Sciatic nerve (tissue), 2 donors: Measurements from ENCODE around the gene GLIS1. TPM values are rescaled to one million over a fixed set of nuclear protein-coding genes. Genes with fewer than 3 reads are reported as not detected.

Experiments
- ATAC-seq: fragments of 200-7000 bp; cut with Tn5 transposase; one replicate; pipeline ENCODE4 v1.9.1; 2020; ENCODE audit warnings: mild to moderate bottlenecking, moderate library complexity
- DNase-seq: peaks from one replicate; pipeline ENCODE4 v3.0.0-alpha.2; 2020; ENCODE audit warnings: low spot score
- intact Hi-C: fragments of 100-400 bp; cut with DNase I; formaldehyde crosslinking; loops from one replicate; pipeline ENCODE4 v1.14.2; 2022
- total RNA-seq: library from RNA; stranded (reverse); fragmentation: NEBNext Ultra II Directional; extraction: Animal tissue kit (Norgen Biotek cat#: 25700); gene quantifications from one replicate; pipeline ENCODE4 v1.2.1, GENCODE V29; 2021
- donor health status: DM: no; HTN: no; CAD: no.
- donor health status: DM: no; HTN: no; CAD: no.

Gene GLIS1
- total RNA-seq, 1 donor from 2014 or later = 0.98 TPM

DNA sequence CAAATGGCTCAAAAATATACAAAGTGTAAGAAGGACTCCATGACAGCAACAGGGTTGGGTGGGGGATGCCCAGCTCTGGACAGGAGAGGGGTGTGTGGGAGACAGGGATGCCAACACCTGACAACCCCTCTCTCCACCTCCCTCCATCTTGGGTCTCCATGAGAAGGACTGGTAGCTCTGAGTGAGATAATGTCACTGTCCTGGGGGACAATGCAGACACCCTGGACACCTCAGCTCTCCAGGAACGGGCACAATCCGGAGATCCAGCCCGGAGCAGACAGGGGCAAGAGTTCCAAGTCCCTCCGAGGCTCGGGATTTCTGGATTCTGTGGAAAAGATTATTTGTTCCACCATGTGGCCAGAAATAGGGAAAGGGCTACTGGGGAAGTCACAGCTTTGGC is 122.5 kb downstream of the GLIS1 start:
- ATAC-seq = no peak
- DNase-seq = peak; percentile 41

DNA sequence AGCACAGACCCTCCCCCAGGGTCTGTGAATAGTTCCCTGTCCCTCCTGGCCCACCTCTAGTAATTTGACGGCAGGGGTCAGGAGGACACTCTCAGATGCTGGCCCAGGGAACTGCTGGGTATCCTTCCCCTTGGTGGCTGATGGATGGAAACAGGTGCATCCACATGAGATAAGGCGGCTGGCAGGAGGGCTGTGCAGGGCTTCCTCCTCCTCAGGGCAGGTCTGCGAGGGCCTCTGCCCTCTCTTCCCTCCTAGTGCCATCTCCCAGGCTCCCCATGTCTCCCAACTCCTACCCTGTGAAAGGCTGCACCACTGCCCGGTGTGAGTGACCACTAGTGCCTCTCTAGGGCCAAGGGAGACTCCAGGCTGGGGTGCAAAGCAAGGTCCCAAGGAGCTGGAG is 123.9 kb downstream of the GLIS1 start:
- ATAC-seq (no peak), DNase-seq (peak; percentile 25)
- intact Hi-C loops = loop anchor here (10.0 kb wide), 1 partner anchor 120 kb away; no protein-coding TSS in a partner anchor

More for the DNA sequence above, 122.5 kb downstream of the GLIS1 start:
- intact Hi-C loops = loop anchor here (10.0 kb wide), 1 partner anchor 122 kb away; no protein-coding TSS in a partner anchor

DNA sequence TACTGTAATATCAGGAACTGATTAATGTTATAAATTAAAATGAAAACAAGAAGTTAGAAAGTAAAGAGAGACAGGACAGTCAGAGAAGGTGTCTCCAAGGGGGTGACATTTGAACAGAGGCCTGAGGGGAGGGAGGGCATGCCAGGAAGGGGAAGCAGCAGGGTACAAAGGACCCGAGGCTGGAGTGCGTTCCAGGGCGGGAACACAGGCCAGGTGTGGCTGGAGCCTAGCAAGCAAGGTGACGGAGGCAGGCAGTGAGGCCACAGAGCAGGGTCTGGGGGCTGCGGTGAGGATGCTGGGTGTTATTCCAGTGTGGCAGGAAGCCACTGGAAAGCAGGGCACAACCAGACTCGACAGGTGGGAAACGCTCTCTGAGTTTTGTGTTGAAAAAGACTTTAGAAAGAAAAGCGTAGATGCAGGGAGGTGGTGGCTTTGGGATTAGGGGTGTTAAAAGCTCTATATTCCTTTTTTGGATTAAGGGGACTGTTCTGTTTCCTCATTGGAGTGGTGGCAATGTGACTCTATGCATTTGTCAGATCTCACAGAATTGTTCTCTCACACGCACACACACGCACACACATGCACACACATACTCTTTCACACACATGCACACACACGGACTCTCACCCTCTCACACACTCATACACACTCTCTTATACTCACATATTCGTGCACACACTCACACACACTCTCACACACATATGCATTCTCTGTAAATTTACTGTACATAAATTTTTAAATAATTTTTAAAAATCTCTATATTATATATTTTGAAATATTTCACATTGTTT is 124.5 kb downstream of the GLIS1 start:
- ATAC-seq (no peak), DNase-seq (peak; percentile 25)
- intact Hi-C loops = loop anchor here (10.0 kb wide), 1 partner anchor 120 kb away; no protein-coding TSS in a partner anchor

DNA sequence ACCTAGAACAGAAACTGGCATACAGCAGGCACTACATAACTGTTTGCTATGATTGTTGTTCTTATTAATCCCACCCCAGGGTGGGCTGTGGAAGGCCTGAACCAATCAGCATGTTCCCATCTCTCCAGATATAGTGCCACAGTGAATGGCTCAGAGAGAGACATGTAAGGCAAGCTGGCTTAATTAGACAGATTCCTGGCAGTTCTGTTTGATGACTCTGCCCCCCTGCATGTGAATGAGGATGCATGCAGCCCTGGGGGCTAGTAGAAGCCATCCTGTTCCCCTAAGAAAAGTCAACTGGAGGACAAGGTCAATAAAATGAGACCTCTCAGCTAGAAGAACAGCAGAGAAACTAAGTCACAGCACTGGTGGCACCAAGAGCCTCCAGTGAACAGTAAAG is 130.3 kb downstream of the GLIS1 start:
- intact Hi-C loops = no loop called here
- peak; percentile 13 for DNase-seq
- ATAC-seq = no peak

DNA sequence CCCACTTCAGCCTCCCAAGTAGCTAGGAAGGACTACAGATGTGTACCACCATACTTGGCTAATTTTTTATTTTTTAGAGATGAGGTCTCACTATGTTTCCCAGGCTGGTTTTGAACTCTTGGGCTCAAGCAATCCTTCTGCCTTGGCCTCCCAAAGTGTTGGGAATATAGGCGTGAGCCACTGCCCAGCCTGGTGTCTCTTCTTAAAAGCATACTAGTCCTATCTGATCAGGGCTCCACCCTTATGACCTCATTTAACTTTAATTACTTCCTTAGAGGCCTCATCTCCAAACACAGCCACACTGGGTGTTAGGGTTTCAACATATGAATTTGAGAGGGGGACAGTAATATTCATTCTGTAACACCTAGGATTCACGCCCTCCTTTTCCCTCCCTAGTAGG is 130.9 kb downstream of the GLIS1 start:
- no peak for DNase-seq

DNA sequence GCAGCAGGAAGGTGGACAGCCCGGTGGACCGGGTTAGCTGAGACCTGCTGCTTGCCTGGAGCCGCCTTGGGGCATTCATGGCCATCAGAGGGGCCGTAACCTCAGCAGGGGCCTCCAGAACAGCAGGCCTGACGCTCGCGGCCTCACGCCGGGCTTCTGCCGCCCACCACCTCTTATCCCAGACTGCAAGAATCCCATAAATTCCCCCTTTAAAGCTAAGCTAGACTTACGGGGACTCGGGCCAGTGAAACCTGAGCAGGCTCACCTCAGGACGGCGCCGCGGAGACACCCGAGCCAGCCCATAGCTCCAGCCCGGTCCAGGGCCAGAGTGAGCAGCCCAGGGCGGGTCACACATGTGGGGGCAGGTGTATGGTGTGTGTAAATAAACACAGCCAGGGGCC is 132.3 kb downstream of the GLIS1 start:
- ATAC-seq = no peak
- peak; percentile 28 for DNase-seq
- intact Hi-C loops = no loop called here

More for the DNA sequence above, 130.9 kb downstream of the GLIS1 start:
- ATAC-seq = no peak
- intact Hi-C loops = no loop called here

DNA sequence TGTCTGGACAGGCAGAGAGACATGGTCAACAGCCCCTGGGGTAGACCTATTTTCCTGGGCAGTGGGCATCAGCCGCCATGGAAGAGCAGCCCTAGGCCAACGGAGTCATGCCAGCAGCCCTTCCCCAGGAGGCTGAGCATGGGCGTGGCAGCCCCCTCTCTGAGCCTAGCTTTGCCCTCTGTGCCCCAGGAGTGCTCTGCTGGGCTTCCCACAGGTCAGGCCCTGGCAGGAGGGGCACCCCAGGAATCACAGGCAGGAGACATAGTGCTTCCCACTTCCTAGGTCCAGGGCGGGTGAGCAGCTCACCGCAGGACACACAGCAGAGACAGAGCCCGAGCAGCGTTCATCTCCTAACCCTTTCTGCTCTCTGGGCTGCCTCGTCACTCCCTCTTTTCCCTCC is 132.8 kb downstream of the GLIS1 start:
- DNase-seq (peak; percentile 15), ATAC-seq (no peak)
- intact Hi-C loops = no loop called here

DNA sequence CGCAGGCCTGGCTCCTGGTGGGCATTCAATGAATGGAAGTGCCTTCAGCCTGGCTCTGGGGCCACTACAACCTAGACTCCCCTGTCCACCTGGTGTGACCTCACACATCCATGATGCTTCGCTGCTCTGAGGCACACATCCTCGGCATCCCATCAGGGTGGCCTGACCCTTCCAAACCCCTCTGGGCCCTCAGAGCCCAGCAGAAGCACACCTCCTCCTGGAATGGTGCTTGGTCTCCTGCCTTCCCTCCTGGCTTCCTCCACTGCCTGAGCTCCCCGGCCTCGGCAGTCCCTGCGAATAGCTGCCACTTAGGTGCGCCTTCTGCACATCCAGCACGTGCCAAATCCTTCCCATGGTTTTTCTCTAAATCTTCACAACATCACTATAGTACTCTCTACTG is 133.8 kb downstream of the GLIS1 start:
- intact Hi-C loops = no loop called here
- peak; percentile 18 for DNase-seq
- no peak for ATAC-seq

DNA sequence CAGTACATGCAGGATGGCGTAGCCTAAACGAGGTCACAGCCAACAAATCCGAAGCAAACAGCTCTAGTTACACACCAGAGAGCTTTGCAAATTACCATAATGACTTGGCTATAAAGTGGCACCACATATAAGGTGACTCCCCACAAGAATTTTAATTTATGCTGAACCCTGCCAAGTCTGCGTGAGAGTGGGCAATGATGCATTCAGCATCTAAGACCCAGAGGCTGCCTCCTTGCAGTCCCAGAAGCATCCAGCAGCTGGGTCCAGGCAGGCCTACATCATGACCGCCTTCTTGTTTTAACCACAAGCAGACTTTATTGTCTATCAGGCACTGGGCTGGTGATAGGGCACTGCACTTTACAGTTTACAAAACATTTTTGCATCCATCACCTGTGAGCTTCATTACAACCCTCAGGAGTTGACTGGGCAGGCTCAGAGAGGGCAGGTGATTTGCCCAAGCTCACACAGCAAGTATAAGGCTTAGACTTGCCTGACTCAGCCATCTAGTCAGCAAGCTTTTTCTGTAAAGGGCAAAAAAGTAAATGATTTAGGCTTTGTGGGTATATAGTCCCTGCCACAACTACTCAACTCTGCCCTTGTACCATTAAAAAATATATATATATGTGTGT is 134.6 kb downstream of the GLIS1 start:
- DNase-seq (peak; percentile 8), ATAC-seq (no peak)
- intact Hi-C loops = no loop called here

DNA sequence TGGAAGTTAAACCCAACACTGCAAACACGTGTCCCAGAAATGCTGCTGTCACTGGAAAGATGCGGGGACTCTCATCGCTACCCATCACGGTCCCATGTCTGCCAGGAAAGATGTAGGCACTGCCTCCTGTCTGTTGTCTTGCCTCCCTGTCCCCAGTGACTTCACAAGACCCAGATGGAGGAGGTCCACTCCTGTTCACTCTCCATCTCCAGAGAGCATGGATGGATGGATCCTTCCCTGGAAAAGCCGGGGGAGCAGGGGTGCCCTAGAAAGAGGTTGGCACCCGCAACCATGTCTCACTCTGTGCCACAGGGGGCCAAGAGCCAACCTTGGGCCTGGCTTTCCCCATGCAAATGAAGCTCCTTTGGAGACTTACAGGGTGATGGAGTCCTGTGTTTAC is 135.5 kb downstream of the GLIS1 start:
- intact Hi-C loops = no loop called here
- ATAC-seq = no peak
- peak; percentile 31 for DNase-seq

DNA sequence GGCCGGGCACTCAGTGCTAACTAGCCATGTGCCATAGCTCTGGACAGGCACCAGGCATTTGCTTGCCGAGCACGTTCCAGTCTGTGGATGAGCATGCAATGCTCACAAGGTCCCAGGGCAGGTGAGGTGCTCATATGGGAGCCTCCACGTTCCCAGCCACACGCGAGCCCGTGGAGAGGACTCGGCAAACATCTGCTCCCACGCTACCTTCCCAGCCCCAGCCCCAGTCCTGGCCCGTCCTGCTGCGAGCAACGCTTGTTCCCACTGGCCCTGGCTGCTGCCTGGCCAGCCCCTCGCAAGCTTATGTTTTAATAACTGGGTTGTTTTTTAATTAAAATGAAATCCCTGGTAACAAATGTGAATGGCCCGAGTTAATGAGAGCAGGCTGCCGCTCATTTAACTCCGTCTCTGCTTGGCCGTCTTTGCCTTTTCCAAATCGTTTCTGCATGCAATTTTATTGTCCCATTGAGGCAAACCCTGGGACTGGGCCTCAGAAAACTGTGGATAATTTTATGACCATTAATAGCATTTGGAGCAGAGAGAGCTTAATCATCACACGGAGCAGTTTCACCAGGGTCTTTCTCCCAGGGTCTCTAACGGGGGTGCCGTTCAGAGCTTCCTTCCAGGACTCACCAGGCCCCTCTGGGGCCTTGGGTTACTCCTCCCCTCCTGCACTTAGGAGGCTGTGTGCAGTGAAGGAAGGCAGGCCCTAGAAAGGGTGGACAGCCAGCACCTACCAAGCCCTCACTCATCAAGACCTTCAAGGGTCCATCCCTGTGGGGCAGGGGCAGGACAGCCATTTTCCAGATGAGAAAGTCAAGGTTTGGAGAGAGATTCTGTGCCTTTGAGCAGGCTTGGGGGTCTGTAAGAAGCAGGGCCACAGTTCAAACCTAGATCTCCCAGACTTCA is 136.8 kb downstream of the GLIS1 start:
- intact Hi-C loops = no loop called here
- ATAC-seq (no peak), DNase-seq (peak; percentile 45)

DNA sequence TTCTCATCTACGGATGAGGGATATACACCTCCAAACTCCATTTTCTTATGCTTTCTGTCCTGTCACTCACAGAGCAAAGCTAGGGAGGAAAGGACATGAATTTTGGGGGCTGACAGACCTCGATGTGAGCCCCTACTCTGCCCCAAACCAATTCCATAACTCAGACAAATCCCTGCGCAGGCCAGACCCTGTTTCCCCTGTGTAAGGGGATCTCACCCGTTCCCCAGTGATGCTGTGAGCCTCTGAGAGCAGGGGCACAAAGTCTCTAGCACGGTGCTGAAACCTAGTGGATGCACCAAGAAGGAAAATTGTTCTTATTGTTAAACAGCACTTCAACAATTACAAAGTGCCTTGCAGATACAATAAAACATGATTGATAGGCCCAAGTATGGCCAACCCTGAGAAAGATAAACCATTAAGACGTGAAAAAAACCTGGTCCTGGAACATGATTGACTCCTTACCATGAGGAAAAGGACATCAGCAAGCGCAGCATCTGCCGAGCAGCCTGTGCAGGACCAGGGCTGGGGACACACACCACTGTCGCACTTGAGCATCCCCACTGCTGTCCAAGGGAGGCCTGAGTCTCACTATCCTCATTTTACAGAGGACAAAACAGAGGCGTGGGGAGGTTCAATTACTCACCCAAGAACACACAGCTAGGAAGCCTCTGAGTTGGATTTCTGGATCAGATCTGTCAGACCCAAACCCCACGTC is 137.8 kb downstream of the GLIS1 start:
- ATAC-seq (no peak), DNase-seq (peak; percentile 32)
- intact Hi-C loops = no loop called here

DNA sequence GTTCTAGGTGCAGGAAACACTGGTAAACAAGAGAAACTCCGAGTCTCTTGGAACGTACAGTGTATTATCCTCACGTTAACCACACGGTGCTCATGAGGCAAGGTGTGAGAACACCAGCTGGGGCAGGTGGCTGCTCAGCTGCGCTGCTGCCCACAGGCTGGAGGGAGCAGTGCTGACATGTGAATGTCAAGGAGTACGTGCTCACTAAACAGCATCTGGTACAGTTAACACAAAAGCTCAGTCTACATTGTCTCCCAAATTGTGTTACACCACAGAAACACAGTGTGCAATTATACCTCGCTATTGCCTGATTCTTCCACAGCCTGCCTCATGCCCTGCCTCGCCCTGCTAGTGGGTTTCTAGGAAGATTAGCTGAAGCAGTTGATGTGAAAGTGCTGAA is 138.4 kb downstream of the GLIS1 start:
- DNase-seq (peak; percentile 19), ATAC-seq (no peak)
- intact Hi-C loops = no loop called here

DNA sequence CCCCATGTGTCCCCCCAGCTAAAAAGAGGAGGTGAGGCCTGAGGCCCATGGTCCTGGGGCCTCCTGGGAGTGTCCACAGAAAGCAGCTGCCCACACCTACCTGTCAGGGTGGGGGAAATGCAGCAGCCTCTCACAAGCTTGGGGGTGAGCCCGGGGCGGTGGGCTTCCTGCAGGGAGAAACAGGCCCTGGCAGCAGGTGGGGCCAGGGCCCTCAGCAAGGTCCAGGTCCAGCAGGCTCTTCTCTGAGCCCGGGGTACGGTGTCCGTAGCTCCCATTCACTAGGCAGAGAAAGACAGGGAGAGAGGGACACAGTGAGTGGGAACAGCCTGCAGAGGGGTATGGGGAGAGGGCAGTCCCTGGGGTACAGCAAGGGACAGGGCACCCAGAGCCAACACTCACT is 139.0 kb downstream of the GLIS1 start:
- ATAC-seq (no peak), DNase-seq (peak; percentile 27)
- intact Hi-C loops = no loop called here

DNA sequence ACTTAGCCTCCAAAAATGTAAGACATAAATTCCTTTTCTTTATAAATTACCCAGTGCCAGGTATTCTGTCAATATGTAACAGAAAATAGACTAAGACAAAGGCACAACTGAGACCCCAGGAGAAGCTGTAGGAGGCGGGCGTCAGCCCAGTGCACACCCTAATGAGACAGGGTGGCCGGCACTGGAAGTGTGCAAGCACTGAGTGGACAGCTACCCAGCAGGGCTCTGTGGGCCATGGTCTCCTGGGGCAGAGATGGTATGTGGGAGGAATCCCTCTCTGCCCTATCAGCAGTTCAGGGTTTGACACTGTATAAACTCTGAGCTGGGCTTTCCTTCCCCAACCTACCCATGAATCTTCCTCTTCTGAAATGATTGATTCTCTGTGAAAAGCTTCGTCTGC is 139.5 kb downstream of the GLIS1 start:
- DNase-seq = peak; percentile 35
- intact Hi-C loops = no loop called here
- ATAC-seq = no peak

DNA sequence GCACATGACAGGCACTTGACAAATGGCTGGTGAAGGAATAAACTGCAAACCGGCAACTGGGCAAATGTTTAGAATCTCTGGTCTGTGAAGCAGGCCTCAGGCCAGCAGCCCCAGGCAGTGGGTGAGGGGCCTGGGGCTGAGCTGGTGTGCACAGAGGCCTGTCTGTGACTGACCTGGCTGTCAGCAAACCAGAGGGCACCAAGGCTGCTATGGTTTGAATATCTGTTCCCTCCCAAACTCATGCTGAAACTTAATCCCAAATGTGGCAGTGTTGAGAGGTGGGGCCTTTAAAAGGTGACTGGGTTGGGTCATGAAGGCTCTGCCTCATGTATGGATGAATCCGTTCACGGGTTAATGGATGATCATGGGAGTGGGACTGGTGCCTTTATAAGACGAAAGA is 140.0 kb downstream of the GLIS1 start:
- intact Hi-C loops = no loop called here
- ATAC-seq = no peak

DNA sequence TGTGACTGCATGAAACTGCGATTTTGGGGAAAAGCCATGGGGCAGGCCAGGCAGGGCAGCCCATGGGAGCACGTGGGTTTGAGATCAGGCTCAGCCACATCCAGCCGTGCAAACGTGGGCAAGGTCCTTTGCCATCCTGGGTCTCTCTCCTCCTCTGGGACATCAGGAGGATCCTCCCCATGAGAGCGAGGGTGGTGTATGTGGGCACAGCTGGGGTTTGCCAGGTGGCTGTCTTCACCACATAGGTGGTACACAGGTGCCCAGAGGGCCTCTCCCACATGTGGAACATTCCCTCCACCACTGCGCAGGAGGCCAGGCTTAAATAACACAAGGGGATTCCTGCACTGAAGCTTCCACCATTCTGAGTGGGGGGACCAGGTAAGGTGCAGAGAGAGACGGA is 143.1 kb downstream of the GLIS1 start:
- DNase-seq (no peak), ATAC-seq (no peak)
- intact Hi-C loops = no loop called here

More for the DNA sequence above, 140.0 kb downstream of the GLIS1 start:
- DNase-seq = no peak

DNA sequence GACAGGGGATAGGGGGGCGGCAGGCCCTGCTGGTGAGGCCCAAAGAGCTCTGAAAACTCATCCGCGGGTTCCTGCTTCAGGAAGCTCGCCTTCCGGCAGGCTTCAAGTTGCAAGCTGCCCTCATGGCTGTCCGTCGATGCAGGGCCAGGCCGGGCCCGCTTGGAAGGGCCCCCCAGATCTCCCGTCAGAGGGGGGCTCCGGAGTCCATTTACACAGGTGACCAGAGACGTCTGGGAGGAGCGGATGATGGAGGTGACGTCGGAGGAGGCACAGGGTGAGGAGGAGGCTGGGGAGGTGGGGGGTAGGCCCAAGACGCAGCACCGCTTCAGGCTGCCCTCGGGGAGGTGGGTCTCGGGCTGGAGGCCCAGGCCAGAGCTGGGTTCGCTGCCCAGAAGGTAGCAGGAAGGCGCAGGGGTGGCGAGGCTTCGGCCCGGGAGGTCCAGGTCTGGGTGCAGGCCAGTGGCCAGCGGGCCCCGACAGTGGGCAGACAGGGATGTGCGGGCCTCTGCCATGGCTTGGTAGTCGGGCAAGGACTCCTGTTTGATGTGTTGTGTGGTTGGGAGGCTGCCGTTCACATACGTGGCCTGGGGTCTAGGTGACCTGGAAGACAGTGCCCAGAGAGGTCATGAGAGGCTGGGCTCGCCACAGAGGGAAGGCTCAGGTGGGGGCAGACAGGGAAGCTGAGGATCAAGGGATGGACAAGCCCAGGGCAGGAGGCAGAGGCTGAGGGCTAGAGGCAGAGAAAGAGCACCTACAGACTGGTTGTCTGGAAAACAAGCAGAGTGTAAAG is 144.4 kb downstream of the GLIS1 start:
- ATAC-seq (no peak), DNase-seq (peak; percentile 55)

More for the DNA sequence above, 144.4 kb downstream of the GLIS1 start:
- intact Hi-C loops = no loop called here
